Kidney glomerular epithelial cell (primary cell): Measurements from ENCODE around the gene LGI2.
"Not testable (repeated sequence)": the region's sequence is repeated elsewhere in the genome, so short reads cannot be mapped to it uniquely, and the experiment has no call there.

Experiments
- DNase-seq: peaks from one replicate; lab custom pipeline; 2025; lab: John Stamatoyannopoulos, UW

Gene LGI2

DNA sequence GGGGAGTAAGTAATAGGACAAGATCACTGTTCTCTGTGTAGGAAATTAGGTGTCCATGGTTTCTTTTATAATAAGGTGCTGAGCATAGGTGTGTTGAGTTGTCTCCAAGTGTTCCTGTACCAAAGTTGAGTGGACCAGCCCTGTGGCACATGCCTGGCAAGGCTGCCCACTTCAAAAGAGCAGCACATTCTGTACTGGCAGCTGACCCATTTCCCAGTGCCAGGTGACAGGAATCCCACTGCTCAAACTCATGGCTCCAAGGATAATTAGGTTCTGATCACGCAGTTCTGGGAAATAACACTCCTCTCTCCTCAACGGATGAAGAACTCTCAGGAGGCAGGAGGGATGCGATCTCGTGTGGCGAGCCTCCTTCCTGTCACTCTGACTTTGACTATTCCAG lies 12.8 kb upstream of the LGI2 start:
- DNase-seq, result no peak

DNA sequence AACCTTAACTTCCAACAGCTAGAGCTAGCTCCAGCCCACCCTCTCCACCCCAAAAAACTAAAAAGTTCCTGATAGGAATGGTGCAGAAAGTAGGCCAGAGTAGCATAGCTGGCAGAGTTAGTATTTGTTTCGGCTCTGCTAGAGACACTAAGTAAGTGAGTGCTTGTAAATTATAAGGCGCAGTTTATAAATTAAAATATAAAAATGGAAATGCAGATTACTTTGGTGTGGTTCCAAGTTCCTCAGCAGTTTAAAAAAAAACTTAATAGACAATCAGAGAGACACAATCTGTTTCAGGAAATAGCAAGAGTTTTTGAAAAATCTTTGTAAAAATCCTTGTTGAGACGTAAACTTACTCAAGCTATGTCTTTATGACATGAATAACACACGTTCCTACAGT lies 2.8 kb upstream of the LGI2 start:
- DNase-seq, result no peak

GRCh38 chr4:25032126-25032525 lies 1.4 kb upstream of the LGI2 start:
- DNase-seq, result no peak

DNA sequence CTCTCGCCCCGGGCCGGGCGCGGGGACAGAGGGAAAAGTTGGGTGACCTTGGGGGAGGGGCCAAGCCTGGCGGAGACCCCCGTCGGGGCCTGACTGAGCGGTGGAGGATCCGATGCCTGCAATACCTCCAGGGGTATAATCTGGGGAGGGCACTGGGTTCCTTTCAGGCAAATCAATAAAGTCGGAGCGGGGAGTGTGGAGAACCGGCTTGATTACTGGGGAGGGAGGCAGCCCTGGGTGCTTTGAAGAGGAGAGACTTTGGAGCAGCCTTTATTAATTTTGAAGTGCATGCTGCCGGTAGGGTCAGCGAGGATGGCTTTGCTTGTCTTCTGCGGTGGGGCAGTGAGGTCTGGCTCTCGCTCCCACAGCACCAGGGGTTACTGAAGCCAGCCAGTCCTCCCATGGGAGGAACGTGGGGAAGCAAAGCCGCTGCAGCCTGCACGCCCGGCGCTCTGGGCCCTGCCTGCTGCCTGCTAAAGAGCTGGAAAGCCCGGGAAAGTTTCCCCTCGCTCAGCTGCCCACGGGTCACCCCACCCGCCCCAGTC lies 403 bp upstream of the LGI2 start:
- no peak for DNase-seq

- DNase-seq, result no peak
Observed at GRCh38 chr4:25029479-25030276, 1.1 kb downstream of the LGI2 start.

- no peak for DNase-seq
Observed at GRCh38 chr4:25028851-25029250, 1.9 kb downstream of the LGI2 start.

DNA sequence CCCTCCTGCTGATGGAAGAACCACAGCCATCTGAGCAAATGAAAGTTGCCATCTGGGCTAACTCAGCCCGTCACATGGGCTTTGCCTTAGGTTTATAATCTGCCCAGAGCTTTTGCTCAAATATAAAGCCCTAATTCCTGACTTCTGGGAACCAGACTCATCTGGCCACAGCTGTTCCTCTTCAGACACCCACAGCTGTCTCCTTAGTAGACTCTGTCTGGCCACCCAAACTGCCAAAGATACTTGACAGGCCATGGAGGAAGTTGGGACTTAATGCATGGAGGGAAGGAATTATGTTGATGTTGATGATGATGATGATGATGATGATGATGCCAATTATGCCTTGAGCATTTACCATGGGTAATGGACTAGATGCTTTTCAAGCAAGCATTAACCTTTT lies 8.0 kb downstream of the LGI2 start:
- no peak for DNase-seq

DNA sequence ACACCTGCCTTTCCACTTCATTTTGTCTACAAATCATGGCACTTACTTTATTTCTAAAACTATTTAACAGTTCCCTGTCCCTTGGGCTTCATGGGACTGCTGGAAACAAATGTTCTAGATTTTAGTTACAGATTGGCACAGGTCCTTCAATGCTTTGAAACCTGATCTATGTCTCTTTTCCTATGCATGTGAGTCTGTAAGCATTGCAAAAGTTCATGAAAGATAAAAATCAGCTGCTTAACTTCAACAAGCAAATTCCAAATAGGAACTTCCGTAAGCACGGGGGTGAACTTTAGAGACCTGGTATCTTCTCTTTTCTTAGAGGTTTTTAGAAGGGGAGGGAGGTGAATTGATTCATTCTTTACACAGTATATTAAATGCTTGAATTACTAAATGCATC lies 9.5 kb downstream of the LGI2 start:
- DNase-seq, result no peak

- no peak for DNase-seq
Observed at GRCh38 chr4:25020236-25020635, 10.5 kb downstream of the LGI2 start.

GRCh38 chr4:25019501-25019900 lies 11.2 kb downstream of the LGI2 start:
- DNase-seq, result no peak

- no peak for DNase-seq
Observed at GRCh38 chr4:25015012-25015411, 15.7 kb downstream of the LGI2 start.

DNA sequence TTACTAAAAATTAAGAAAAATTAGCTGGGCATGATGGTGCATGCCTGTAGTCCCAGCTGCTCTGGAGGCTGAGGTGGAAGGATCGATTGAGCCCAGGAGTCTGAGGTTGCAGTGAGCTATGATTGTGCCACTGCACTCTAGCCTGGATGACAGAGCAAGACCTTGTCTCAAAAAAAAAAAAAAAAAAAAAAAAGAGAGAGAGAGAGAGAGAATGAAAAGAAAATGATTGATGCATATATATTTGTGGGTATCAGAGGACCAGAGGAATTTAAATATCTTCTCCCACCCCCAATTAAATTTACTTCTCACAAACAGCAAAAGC lies 16.1 kb downstream of the LGI2 start:
- DNase-seq, result not testable (repeated sequence)

GRCh38 chr4:25013756-25014661 lies 16.7 kb downstream of the LGI2 start:
- no peak for DNase-seq

GRCh38 chr4:25012655-25013054 lies 18.1 kb downstream of the LGI2 start:
- no peak for DNase-seq

DNA sequence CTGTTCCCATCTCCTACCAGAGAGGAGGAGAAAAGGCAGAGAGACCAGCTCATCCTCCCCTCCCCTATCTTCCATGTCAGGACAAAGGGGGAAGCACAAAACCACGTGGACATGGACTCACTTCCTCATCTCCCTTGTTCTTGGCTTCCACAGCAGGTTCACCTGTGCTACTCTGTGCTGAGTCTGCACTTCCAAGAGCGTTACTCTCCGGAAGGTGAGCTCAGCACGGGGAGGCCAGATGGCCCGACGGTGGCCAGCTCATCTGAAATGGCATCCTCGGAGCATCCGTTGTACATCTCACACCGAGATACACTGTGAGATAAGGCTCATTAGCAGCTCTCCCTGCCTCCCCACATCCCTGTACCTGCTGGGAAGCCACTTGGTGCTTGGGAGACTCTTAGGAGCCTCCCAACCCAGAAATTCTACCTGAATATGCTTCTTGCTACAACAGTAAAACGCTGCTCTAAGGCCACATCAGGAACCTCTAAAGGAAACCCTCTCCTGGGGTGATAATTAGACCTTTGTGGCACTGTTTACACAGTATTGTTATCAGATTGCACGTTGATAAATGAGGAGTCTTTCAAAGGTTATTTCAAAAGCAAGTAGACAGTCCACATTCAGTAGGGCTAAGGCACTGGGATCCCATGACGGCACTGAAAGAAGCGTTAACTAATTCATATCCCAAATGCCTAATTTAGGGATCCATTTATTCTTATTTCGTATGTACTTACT lies 19.4 kb downstream of the LGI2 start:
- no peak for DNase-seq

DNA sequence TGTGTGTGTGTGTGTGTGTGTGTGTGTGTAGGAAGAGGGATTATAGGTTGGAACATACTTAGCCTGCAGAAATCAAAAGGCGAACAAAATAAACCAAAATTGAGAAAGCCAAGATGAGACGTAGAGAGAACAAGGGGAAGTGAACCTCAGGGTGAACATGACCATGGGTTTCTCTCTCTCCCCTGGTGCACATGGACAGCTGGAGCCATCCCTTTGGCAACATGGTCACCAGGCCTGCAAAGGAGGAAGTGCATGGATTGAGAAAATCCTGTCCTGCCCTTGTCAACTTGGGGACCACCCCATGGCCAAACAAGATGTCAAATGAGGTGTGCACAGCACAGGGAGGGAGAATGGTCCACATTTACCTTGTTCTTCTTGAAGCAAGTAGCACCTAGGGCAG lies 23.1 kb downstream of the LGI2 start:
- no peak for DNase-seq

GRCh38 chr4:25002681-25003080 lies 28.1 kb downstream of the LGI2 start:
- DNase-seq, result no peak

GRCh38 chr4:25001509-25001908 lies 29.2 kb downstream of the LGI2 start:
- DNase-seq, result no peak

- no peak for DNase-seq
Observed at GRCh38 chr4:25000639-25001038, 30.1 kb downstream of the LGI2 start.

- no peak for DNase-seq
Observed at GRCh38 chr4:24999392-25000089, 31.2 kb downstream of the LGI2 start.

DNA sequence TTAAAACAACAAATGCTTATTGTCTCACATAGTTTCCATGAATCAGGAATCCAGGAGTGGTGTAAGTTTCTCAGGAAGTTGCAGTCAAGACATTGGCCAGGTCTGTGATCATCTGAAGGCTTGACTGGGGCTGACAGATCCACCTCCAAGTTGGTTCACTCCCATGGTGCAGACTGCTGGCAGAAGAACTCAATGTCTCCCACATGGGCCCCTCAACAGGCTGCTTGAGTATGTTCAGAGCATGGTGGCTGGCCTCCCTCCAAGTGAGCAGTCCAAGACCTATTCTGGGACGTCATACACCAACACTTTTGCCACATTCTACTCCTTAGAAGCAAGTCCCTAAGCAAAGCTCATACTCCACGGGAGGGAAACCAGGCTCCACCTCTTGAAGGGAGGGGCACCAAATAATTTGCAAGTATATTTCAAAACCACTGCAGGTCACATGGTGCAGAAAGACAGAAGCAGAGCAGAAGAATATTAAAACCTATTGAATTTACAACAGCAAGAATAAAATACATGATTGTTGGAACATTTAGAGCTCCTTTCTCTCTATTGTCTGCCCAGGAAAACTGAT lies 35.3 kb downstream of the LGI2 start:
- no peak for DNase-seq
